ENCODE measurements around the gene KIF1B.

DNA sequence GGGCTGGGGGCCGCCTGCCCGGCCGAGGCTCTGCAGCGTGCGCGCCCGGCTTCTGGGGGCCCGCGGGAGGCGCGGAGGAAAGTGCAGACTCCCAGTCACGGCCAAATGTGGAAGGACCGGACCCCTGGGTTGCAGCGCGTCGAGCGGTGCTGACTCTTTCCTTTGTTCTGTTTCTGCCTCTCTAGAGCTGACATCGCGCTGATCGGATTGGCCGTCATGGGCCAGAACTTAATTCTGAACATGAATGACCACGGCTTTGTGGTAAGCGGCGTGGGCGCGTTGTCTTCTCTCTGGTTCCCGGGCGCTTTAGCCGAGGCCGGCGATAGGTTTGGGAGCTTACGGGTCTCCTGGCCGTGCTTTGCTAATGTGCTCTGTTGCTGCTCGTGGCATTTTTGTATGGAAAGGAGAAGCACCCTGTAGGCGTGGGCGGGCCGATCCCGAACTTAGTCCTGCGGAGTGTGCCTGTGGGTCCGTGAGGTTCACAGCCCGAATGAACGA is 189.1 kb downstream of the KIF1B start:
- TF ChIP-seq, protein P1, sequence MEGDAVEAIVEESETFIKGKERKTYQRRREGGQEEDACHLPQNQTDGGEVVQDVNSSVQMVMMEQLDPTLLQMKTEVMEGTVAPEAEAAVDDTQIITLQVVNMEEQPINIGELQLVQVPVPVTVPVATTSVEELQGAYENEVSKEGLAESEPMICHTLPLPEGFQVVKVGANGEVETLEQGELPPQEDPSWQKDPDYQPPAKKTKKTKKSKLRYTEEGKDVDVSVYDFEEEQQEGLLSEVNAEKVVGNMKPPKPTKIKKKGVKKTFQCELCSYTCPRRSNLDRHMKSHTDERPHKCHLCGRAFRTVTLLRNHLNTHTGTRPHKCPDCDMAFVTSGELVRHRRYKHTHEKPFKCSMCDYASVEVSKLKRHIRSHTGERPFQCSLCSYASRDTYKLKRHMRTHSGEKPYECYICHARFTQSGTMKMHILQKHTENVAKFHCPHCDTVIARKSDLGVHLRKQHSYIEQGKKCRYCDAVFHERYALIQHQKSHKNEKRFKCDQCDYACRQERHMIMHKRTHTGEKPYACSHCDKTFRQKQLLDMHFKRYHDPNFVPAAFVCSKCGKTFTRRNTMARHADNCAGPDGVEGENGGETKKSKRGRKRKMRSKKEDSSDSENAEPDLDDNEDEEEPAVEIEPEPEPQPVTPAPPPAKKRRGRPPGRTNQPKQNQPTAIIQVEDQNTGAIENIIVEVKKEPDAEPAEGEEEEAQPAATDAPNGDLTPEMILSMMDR (IDR thresholded peaks at IDR 0.05) = no peak
- TF ChIP-seq POLR2A (IDR thresholded peaks at IDR 0.05) = no peak
